Fibroblast of skin of back (primary cell): ENCODE data around the gene TMTC1.
A peak's percentile ranks its signal among the peaks of the same experiment; 100 is the strongest.
"Not testable (repeated sequence)": the region's sequence is repeated elsewhere in the genome, so short reads cannot be mapped to it uniquely, and the experiment has no call there.

Experiments
- DNase-seq: peaks from one replicate; pipeline ENCODE4 v3.0.0-alpha.2; 2013

The TMTC1 gene

DNA sequence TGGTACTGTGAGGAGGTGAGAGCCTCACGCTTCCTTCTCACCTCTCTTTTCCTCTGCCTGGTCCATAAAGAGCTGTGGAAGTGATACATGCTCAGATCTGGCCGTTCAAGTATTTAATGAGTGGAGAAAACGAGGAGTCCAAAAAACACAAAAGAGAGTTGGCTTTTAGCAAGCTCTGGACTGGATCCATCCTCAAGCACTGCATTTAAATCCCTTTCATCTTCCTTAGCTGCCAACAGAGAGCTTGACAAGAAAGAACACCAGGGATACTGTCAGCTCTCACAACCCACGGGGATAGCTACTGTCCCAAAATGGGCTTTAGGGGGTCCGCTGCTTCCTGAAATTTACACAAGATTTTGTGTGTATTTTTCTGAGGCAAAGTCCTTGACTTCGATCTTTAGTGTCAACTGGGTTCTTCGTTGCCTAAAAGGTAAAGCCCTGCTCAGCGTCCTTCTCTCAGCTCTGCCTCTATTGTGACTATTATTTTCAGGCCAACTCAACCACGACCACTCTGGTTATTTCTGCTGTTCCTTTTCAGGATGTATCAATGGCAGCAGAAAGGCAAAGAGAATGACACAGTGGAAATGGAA lies 120.9 kb downstream of the TMTC1 start:
- no peak for DNase-seq

DNA sequence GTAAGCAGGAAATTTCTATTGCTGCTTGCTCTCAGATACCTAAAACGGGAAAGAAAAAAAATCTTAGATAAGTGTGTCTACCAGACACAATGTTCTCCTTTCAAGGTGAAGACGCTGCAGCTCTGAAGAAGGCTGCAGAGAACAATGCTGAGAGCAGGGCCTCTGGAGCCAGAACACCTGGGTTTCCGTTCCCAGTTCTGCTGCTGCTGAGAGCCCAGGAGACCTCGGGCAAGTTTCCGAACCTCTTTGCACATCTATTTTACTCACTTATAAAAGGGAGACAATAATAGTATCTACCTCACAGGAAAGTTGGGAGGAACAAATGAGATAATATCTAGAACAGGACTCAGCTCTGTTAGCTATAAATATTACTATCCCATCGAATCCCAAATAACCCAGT lies 122.9 kb downstream of the TMTC1 start:
- DNase-seq: no peak

DNA sequence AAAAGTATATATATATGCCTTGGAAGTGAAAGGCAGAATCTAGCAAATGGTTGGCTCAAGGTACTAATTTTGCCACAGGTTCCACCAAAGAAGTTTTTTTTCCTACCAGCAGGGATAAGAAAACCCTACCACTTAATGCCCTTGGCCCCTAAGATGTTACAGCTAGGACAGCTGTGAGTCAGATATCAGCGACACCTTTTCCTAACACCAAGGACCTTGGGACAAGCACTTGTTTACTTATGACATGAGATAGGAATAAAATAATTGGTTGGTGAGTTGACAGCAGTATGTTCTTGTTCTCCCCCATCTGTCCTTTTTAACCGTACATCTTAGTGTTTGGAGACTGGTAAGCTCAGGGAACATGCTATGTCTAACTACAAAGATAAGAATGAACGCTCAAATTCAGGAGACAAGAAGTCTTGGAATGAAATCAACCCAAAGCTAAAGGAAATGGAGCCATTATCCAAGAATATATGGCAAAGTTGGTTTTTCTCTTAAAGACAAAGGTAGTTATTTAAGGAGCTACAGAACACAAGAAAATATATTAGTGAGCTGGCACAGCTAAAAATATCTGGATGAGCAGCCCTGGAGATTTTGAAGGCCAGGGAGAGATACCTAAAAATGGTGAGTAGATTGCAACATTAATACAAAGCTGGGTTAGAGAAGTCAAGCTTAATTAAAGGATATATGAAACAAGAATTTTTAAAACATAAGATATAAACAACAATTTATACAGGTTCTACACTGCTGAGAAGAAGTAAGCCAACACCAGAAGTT lies 126.8 kb downstream of the TMTC1 start:
- DNase-seq: no peak

DNA sequence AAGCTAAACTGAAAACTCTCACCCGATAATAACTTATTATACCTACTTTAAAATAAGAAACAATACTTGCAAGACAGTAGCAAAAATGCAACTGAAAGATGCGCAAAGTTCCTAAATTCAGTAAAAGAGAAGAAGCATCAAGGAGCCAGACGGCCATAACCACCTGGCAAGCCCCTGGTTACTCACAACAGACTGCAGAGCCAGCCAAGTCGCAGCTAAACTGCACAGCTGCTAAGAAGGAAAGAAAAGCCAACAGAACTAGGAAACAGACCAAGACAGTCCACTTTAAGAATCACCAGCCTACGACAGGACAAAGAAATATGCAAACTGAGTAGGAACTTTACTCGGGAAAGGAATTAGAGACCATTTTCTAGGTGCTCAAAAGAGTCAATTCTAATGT lies 127.9 kb downstream of the TMTC1 start:
- DNase-seq: no peak

DNA sequence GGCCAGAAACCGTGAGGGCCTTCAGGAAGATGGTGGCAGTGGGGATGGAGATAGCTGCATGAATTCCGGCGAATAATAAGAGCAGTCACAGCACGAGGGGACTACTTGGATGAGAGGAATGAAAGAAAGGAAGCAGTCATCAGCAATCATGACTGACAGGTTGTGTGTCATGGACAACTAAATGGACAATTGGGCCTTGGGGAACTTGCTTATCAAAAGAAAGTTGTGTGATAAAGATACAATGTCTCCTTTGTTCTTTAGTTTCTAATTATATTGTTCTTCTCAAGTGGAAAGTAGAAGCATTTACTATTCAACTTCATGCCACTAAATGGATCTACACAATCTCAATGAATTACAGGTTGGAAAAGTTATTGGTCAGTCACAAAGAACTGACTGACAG lies 130.5 kb downstream of the TMTC1 start:
- no peak for DNase-seq

DNA sequence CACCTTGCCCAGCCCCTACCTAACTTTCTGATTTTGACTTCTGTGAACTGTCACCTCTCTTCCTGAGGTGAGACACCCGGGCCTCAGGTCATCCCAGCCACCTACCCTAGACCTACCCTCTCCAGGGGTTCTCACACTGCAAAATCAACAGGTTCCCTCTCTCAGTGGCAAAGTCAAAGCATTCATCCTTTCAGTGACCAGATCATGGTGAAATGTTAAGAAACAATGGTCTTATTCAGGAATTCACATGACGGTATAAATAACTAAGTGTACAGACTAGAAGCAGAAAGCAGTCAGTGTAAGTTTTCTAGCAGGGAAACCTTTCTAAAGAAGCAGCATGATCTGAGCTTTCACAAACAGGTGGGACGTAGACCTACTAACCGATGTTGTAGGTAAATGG lies 133.4 kb downstream of the TMTC1 start:
- DNase-seq: no peak

DNA sequence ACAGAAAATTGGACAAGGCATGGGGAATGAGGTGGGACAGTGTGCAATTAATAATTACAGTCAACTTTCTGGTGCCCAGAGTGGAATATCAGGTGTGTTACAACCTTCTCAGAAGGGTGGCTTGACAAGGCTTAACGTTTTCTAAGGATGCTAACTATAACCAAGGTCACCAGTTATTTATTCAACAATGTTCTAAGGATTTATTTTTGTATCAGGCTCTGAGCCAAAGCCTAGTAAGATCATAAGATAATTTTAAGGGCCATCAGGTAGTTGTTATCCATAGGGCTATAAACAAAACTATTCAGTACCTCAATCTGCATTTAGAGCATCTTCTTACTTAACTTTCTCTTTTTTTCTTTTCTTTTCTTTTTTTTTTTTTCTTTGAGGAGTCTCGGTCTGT lies 134.0 kb downstream of the TMTC1 start:
- no peak for DNase-seq

DNA sequence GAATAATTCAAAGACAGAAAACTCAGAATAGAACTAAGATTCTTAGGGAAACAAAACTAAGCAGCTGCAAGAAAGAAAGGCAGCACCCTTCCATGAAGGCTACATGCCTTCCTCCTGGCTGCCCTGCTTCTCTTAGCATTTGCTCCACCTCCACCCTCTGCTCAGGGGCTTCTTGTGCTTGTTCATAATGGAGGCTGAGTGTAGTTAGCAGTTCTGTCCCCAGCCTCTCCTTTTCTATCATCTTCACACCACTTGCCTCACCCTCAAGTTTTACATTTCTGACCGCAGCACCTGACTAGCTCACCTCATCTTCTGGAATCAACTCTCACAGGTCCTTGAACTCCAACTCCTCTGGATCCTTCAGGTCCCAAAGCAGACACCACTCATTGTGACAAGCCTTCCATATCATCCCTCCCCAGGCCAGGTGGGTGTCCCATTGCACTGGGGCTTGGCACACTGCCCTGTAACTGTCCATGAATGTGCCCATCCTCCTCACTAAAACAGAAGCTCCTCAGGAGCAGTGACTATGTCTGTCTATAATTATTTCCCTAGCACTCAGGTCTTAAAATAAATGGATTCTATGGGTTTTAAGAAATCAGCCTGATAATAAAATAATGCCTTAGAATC lies 139.1 kb downstream of the TMTC1 start:
- no peak for DNase-seq

DNA sequence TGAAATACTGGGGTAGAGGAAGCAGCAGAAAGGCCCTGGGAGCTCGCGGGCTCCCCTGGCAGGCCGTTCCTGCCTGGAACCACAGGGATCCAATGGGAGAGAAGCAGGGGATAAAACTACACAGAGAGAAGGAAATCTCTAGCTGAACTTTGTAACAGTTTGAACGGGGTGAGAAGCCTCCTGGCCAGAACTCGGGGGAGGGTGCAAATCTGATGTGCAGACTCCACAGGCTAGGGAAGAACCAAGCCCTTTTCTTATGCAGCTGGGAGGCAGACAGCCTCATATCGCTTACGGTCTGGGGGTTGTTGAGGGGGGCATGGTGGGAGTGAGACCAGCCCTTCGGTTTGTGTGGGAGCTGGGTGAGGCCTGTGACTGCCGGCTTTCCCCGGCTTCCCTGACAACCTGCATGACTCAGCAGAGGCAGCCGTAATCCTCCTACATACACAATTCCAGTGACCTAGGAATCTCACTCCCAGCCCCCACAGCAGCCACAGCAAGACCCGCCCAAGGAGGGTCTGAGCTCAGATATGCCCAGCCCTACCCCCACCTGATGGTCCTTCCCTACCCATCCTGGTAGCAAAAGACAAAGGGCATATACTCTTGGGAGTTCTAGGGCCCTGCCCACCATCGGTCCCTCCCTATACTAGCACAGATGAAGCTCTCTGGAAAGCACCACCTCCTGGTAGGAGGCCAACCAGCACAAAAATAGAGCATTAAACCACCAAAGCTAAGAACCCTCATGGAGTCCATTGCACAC lies 143.0 kb downstream of the TMTC1 start:
- DNase-seq: peak; percentile 20

DNA sequence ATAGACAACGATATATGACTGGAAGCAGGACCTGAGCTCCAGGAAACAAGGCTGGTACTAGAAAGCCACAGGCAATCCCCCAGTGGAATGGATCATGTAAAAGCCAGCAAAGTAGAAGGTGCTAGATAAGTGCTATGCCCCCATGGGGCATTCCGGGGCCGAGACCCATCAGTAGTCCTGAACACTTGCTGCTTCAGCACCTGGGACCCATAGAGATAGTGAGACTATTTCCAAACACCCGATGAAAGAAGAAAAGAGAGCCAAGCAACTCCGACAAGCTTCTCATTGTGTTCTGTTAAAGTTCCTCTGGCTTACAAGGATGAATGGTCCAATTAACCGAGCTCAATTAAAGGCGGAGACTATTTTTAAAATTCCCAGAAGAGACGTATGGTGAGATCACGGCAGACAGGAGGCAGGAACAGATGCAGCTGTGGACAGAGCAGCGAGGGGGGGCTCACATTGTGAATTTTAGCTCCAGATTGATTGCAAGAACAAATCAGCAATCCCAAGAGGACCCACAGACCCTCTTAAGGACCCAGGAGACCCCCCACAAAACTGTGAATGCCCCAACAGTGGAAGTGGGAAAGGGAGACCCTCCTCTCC lies 143.7 kb downstream of the TMTC1 start:
- DNase-seq: no peak

DNA sequence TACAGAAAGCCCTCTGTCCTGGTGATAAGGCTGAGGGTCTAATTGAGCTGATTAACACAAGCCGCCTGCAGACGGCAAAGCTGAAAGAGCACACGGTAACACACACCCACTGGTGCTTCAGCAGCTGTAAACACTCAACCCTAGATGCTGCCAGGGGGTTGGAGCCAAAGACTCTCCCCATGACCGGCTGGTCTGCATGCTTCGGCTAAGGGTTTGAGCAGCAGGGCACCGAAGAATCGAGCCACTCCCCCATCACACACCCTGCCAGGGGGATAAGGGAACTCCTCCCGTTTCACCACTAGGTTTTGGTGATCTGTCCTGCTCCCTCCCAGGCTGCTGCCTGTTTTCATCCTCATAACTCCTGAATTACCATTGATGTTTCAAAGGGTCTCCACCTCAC lies 145.2 kb downstream of the TMTC1 start:
- no peak for DNase-seq

DNA sequence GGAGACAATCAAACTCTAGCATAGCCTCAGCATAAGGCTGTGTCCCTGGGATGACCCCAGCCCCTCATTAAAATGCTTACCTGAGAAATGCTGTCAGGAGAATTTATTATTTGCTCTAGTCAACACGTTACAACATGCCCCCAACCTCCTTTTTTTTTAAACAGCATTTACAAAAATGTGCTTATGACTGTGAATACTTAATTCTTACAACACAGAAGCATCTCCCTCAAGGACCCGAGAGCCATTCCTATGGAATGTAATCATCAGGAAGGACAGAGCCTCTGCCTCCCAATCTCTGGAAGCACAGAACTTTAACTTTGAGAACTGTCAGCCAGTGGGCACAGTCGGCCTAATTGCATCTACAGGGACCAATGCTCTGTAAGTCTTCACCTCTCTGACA lies 149.7 kb downstream of the TMTC1 start:
- peak; percentile 43 for DNase-seq

DNA sequence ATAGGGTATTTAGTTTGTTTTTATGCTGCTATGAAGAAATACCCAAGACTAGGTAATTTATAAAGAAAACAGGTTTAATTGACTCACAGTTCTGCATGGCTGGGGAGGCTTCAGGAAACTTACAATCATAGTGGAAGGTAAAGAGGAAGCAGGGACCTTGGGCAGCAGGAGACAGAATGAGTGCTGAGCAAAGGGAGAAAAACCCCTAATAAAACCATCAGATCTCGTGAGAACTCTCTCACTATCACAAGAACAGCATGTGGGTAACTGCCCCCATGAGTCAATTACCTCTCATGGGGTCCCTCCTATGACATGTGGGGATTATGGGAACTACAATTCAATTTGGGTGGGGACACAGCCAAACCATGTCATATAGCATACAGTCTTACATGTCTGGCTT lies 153.6 kb downstream of the TMTC1 start:
- not testable (repeated sequence) for DNase-seq

DNA sequence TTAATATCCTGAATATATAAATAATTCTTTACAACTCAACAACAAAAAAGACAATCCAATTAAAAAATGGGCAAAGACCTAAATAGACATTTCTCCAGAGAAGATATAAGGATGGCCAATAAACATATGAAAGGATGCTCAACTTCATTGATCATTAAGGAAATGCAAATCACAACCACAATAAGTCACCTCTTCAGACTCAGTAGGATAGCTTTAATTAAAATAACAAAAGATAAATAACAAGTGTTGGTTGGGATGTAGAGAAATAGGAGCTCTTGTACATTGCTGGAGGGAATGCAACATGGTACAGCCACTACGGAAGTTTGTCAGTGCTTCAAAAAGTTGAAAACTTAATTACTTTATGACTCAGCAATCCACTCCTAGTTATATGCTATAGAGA lies 156.5 kb downstream of the TMTC1 start:
- DNase-seq: no peak

DNA sequence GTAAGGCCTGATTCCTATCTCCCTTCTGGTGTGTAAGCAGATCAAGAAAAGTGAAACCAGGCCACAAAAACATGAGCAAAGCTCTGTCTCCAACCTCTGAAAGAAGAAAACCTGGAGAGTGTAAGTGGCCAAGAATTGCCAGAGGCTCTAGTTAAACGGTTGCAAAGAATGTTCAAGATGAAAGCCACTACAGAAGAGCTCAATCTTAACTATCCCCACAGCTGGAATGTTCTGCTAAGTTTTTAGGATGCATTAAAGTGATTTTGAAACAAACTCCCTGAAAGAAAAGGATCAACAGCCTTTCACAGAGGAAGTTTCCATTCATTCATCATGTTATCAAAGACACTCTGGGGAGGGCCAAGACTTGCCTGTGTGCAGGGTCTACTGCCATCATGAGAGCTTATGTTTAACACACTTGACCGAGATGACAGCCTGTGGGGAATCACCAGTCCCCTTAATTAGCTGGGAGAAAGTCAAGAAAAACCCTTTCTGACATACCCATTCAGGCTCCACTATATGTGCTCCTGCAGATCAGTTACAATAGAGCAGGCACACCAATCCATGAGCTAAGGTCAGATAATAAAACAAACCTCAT lies 158.3 kb downstream of the TMTC1 start:
- no peak for DNase-seq

DNA sequence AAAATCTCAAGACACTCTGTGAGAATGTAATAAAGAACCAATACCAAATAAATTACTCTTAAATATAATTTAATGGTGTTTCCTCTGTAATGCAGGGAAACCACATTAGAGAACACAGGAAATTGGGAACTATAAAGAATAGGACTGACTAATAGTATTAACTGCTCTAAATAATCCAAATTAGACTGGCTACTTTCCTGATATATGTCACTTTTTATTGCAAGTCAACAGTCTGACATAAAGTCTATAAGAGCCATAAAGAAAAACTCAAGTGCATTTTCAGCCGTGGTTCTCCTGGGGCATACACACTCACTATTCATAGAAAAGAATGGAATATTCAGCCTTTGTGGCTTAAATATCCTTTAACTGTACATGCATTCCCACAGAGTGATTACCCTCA lies 161.5 kb downstream of the TMTC1 start:
- no peak for DNase-seq

DNA sequence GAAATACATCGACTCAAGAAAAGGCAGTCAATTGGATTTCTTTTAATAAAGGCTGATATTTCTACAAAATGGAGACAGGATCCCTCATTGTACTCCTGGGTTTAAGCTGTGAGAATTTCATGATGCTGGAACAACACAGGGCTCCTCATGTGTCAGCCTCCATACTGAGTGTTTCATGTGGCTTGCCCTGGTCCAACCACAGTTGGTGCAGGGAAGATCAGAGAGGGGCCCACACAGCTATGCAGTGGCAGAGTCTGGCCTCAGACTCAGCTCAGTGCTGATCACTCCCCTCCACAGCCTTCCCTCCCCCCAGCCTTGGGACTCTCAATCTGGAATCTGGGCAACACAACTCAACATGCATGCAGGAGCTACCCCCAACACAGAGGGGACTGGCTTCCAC lies 163.7 kb downstream of the TMTC1 start:
- no peak for DNase-seq

DNA sequence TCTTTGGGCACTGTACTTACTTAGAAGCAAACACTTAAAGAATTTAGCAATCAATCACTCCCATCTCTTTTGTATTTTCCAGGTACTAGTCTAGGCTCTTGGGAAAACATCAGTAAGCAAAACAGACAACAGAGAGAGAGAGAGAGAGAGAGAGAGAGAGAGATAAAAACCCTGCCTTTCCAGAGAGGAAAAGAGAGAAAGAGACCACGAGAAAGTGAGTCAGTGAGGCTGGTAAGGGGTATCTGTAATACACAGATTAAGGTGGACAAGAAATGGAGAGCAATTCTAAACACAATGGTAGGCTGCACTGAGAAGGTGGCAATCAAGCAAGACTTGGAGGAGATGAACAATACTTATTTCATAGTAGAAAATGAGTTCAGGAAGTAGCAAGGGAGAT lies 166.3 kb downstream of the TMTC1 start:
- DNase-seq: no peak

DNA sequence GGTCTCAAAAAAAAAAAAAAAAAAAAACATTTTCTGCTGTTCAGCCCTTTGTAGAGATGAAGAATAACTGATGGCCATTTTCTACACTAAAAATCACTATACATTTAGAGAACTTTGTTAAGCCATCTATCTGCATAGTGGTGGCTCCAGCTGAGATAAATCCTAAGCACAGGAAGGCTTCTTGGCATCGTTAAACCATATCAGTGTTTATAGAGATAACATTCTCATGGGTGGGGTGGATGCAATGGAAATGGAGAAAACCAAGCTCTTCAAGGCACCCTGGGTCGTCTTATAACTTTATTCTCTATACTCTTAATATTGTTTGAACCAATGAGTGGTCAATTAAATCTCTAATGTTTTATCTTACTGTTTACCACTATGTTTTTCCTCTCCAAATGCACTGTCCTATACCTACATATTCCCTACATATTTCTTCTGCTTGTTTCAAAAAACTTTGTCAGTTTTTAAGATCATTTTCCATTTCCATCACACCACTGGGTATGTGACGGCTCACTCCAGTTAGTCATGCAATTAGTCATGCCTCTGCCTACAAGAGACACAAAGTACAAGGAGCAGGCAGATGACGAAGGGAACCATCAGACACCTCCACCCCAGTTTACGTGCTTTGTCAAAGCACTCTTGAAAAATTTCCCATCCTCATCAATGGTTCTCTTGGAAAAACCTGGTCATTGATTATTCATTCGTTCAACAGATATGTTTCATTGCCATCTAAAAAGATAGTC lies 166.9 kb downstream of the TMTC1 start:
- DNase-seq: peak; percentile 68

DNA sequence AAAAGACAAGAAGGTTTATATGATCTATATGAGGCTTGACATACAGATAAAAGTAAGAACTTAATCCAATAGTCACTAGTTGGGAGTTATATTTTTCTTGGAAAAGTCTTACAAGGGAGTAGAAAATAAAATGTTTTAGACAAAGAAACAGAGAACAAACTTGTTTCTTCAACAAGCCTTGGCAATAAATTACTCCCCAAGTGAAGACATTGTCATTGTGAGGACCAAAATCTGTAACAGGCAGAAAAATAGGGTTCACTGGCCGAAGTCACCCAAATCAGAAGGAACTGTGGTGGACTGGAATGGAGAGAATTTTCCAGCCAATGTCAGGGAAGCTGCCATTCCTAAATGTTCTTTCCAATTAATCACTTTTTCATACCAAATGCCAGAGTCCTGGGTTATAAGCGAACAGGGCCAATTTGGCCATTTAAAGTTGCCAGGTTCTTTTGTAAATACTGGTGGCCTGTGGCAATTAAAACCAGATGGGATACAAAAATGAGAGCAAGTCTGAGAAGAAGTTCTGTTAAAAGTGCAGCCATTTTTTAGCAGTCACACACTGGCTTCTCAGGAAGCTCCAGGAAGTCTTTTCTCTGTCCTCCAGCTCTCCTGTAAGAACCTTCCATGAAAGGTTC lies 168.9 kb downstream of the TMTC1 start:
- no peak for DNase-seq

DNA sequence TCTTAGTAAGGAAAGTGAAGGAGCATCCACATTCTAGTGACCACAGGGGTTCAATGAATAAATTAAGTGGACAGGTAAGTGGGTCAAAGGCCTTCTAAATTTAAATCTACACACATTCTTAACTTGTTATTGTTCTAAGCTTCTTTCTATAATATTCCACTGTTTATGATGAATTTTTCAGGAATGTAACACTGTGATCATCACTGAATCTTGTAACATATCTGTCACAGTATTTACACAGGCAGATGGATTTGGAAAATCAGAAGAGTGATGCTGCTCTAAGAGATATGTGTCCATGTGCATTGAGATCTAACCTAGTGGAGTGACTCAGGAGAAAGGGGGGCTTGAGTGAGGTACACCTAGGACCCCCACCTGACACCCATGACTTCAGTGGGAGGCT lies 170.8 kb downstream of the TMTC1 start:
- peak; percentile 32 for DNase-seq
